Measurements from ENCODE around the gene ADARB2.

DNA sequence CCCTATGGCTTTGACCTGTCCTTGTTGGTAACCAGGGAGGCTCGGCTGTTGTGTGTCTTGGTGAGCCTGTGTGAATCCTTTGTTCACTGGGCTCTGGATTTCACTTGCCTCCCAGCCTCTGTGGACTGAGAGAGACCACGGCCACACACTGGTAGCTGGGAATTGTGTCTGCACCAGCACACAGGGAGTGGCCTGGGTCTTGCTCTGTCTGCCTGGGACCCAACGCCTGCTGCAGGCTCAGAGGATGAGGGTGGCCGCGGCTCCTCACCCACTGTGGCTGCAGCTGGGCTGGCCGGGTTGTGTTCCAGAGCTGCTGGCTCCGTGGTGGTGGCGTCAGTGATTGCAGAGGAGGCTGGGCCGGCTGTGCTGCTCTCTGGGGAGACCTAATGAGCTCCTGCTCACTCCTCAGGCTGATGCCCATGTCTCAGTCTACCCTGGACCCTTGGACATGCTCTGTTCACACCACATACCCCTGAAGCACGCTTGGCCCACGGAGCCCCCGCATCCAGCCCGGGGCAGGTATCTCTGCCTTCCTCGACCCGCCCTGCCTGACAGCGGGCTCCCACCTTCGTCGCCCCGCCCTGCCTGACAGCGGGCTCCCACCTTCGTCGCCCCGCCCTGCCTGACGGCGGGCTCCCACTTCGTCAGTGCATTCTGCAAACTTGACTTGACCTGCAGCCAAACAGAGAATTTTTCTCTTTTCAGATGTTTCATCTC, 328.5 kb downstream of the ADARB2 start:
- TF ChIP-seq, protein P1, sequence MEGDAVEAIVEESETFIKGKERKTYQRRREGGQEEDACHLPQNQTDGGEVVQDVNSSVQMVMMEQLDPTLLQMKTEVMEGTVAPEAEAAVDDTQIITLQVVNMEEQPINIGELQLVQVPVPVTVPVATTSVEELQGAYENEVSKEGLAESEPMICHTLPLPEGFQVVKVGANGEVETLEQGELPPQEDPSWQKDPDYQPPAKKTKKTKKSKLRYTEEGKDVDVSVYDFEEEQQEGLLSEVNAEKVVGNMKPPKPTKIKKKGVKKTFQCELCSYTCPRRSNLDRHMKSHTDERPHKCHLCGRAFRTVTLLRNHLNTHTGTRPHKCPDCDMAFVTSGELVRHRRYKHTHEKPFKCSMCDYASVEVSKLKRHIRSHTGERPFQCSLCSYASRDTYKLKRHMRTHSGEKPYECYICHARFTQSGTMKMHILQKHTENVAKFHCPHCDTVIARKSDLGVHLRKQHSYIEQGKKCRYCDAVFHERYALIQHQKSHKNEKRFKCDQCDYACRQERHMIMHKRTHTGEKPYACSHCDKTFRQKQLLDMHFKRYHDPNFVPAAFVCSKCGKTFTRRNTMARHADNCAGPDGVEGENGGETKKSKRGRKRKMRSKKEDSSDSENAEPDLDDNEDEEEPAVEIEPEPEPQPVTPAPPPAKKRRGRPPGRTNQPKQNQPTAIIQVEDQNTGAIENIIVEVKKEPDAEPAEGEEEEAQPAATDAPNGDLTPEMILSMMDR (IDR thresholded peaks at IDR 0.05): no peak
- TF ChIP-seq POLR2AphosphoS5 (IDR thresholded peaks at IDR 0.05) (no peak), EP300 (IDR thresholded peaks at IDR 0.05) (no peak), POLR2A (IDR thresholded peaks at IDR 0.05) (no peak)

All from suprapubic skin (tissue), 4 donors.